Lung microvascular endothelial cell (primary cell): Measurements from ENCODE around the gene USP46. TPM values are rescaled to one million over a fixed set of nuclear protein-coding genes. Genes with fewer than 3 reads are reported as not detected.
A peak's percentile ranks its signal among the peaks of the same experiment; 100 is the strongest.

Experiments used
- DNase-seq, 2 donors: peaks; one replicate each; pipeline versions ENCODE4 v3.0.0 to v3.0.0-alpha.2; 2010; ENCODE audit warnings: low read depth in 2 of 2
- total RNA-seq: library from RNA; depleted of rRNA; stranded (reverse); fragments of >200 nt; gene quantifications from 2 replicates; pipeline ENCODE4 v1.2.1, GENCODE V29; 2014

Gene USP46, protein sequence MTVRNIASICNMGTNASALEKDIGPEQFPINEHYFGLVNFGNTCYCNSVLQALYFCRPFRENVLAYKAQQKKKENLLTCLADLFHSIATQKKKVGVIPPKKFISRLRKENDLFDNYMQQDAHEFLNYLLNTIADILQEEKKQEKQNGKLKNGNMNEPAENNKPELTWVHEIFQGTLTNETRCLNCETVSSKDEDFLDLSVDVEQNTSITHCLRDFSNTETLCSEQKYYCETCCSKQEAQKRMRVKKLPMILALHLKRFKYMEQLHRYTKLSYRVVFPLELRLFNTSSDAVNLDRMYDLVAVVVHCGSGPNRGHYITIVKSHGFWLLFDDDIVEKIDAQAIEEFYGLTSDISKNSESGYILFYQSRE
- total RNA-seq: 7.2 and 7.9 TPM in 2 replicates

DNA sequence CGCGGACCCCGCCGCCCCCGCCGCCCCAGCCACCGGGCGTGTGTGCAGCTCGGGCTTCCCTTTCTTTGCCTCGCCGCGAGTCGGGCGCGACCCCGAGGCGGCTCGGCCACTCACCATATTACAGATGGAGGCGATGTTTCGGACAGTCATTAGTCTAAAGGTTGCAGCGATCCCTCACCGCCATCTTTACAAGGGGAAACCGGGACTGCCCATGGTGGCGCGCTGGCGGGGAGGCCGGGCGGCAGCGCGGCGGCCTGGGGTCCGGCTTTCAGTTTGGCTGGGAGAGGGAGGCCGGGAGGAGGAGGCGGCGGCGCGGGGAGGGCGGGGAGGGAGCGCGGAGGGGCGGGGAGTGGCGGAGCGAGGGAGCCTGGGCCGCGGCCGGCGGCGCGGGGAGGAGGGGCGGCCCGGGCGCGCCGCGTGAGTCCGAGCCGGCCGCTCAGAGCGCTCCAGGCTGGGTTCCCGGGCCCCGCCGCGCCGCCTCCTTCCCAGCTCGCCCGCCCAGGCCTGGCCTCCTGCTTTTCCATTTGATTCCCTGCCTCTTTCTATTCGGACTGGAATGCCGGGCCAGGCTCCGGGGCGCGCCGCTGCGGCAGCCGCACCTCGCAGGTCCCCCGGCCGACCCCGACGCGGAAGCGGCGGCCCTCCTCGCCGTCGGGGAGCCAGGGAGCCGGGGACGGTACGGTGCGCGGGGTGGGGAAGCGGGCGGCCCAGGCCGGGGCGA lies at the start of gene USP46:
USP46 (minus strand) TSS at position 301 of the 721 bp plus-strand sequence; CDS start at position 150, 151 bp downstream.
- peak; percentile 80 to 81 for DNase-seq

DNA sequence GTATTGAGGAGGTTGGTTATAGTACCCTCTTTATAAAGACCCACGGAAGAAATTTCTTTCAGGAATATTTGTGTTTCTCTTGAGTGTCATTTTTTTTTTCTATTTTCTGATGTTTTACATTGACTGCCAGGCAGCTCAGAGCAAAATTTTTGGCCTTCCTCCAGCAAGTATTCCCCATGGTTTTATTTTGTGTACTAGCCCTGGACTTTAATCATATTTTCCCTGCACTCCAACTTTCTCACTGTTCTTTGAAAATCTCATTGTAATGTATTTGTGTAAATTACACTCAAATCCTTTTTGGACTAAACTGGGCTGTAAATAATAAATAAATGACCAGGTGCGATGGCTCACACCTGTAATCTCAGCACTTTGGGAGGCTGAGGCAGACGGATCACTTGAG lies 45.6 kb upstream of the USP46 start:
- no peak for DNase-seq

DNA sequence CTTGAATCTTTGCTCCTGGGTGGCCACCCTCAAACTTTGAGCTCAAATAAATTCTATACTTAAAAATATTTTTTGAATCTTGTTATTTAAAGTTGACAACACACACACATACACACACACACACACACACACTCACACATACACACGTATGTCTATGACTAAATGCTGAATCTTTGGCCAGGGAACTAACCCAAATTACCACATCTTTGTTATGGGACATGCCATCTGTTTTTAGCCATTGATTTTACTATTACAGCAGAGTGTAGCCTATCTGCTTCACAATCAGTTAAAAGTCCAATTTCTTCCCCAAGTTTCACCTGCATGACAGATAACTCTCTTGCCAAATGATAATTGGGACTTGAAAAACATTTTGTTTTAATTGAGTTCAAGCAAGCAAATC lies 45.0 kb upstream of the USP46 start:
- no peak for DNase-seq

DNA sequence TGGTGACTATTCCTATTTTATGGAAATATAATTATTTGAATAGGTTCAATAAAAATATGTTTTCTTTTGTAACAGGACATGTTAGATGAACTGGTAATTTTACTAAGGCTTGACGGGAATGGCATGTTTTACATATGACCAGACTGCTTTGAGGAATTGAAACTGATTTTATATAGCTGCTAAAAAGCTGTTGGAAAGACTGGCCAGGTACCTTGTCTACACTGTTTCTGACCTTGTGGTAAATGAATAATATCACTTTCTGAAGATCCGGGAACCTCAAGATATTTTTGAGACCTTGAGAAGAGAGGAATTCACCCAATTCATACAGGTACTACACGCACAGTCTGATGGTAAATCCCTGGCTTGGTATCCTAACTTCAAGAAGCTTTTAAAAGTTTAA lies 42.1 kb upstream of the USP46 start:
- DNase-seq: no peak

DNA sequence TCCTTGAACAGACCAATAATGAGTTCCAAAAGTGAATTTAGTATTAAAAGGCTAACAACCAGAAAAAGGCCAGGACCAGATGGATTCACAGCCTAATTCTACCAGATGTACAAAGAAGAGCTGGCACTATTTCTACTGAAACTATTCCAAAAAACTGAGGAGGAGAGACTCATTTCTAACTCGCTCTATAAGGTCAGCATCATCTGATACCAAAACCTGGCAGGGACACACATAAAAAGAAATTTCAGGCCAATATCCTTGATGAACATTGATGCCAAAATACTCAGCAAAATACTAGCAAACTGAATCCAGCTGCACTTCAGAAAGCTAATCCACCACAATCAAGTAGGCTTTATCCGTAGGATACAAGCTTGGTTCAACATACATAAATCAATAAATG lies 35.8 kb upstream of the USP46 start:
- DNase-seq: no peak

DNA sequence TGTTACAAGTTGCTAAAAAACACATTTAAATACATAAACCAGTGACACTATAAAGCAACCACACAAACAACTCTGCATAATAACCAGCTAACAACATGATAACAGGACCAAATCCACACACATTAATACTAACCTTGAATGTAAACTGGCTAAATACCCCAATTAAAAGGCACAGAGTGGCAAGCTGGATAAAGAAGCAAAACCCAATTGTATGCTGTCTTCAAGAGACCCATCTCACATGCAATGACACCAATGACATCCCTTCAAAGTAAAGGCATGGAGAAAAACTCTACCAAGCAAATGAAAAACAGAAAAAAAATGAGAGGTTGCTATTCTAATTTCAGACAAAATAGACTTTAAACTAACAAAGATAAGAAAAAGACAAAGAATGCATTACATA lies 34.4 kb upstream of the USP46 start:
- DNase-seq: no peak

DNA sequence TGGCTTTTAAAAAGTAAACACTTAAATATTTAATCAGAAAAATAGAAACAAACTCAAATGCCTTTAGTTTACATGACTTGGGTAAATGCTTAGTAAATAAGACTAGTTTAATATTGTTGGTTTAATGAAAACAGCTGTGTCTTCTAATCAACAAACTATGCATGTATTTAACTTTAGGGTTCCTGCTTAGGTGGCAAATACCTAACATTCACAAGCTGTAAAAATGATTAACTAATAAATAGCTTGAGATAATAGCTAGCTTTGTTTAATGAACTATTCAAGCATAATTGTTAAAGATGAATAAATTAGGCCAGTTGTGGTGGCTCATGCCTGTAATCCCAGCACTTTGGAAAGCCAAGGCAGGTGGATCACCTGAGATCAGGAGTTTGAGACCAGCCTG lies 30.0 kb upstream of the USP46 start:
- DNase-seq: no peak

DNA sequence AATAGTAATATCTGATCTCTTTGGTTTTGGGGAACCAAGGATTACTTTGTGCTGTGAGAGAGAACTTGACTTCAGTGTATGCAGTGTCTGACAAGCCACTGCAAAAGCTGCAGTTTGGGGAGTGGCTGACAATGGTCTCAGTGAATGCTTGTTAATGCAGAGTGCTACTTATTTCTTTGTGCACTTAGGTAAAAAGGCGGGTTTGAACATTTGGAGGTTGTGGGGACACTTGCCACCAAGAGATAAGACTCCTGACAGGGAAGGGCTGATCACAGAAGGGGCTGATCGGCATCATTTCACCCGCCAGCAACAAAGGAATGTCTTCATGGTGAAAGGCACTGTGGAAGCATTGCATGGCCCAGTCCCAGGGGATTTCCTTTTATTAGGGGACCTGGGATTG lies 28.6 kb upstream of the USP46 start:
- DNase-seq: no peak

DNA sequence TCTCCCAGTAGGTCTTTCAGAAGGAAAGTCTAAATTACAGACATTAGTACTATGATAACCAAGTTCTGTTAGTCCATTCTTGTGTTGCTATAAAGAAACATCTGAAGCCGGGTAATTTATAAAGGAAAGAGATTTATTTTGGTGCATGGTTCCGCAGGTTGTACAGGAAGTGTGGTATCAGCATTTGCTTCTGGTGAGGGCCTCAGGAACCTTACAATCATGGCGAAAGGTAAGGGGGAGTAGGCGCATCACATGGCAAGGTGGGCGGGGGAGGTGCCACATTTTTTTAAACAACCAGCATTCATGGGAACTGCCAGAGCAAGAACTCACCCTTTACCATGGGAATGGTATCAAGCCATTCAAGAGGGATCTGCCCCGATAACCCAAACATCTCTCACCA lies 26.2 kb upstream of the USP46 start:
- DNase-seq: no peak

DNA sequence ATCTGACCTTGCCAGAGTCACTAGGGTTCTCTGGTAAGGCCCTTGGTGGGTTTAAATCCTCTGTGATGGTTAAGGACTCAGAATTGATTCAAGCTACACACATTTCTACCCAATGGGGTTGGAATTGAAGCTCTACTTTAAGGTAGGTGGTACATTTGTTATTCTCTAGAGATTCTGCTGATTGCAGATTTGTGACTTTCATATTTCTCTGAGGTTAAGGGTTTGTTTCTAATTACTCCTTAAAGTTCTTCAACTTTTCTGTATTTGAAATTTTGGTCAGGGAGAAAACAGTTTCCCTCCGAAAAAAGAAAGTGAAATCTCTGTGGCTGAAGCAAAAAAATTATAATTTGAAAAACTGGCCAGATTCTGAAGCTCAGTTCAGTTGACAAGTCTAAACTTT lies 25.8 kb upstream of the USP46 start:
- no peak for DNase-seq

DNA sequence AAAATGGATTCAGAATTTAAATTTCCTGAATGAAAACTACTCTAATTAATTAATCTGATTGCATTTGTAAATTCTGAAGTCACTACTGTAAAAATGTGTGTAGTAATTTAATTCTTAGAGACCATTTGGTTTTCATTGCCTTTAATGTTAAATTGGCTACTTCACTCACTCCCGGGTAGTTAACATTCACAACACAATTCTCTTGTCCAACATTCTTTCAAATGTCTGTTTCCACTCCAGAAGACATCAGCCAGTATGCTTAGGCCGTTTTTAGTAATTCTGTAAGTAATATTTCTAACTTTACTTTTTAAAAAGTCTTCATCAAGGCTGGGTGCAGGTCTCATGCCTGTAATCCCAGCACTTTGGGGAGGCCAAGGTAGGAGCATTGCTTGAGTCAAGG lies 21.3 kb upstream of the USP46 start:
- no peak for DNase-seq

DNA sequence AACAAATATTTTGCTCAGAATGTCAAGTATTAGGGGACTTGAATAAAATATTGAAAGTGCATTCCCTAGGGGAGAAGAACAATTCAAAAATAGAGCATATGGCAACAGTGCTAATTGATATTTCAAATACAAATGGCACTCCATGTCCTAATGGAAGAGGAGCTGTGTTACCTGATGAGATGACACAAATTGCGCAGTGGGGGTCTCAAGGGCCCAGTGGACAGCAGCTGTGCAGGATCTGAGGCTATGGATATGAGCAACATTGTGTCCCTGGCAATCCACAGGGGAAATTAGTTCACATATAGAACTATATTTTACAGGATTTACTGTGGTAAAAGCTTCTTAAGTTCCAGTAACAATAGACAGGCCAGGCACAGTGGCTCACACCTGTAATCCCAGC lies 17.4 kb upstream of the USP46 start:
- DNase-seq: no peak

DNA sequence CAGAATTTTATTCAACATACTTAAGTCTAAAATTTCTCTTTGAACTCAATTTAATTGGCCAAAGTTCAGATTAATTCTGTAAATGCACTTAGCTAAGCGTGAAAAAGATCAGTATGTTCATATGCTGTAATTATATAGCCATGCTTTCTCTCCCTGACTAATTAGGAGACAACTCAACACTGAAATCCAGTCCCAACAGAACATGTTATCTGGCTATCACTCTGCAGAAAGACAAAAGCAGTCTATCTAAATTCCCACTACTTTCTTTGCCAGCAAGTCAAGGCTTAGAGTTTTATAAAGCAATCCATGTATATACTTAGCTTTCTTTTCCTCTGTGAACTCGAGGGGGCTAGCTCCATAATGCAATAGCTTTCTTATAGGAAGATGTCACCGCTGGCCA lies 16.0 kb upstream of the USP46 start:
- DNase-seq: no peak

DNA sequence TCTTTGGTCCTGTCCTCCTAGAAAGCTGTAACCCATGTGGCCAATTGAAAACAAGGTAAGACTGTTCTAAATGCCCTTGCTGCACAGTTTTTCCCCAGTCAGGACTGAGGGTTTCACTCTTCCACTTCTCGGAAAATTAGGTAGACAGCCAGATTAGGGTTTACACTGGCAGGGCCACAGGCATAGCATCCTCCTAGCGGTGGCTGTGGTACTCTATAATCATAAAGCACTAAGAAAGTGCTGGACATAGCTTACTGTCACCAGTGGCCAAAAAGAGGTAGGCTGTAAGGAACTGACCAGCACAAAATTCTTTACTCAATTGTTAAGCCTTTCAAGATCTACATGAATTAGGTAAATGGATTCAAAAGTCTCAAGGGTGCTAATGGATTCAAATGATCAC lies 11.6 kb upstream of the USP46 start:
- no peak for DNase-seq

DNA sequence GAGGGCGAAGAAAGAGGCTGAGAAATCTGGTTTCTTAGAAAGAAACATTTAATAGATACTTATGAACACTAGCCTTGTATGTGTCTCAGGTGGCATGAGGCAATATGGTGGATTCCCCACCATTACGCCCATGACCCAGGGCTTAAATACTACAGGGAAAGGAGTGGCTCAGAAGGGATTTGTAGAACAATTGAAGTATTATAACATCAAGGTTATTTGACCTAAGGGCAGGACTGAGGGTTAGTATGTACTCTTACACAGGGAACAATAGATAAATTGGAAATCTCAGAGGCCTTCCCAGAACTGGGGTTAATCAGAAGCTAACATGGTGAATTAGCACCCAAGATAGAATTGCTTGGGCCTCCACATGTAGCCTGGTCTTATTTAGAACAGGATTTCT lies 11.0 kb upstream of the USP46 start:
- no peak for DNase-seq

DNA sequence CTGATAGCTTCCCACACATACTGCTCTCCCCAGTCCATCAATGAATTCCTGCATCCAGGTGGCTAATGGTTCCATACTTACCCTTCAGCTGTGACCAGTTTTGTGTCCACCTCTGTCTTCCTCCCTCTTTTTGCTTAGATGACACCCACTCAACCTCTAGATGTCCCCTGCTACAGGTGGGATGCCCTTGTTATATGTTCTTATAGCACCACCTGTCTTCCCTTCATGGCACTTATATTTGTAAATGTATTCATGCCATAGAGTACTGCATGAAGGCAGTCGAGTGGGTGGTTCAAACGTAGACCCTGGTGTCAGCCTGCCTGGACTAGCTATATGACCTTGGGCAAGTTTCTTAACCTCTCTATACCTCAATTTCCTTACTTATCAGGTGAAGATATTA lies 6.5 kb upstream of the USP46 start:
- DNase-seq: peak; percentile 36 to 69

DNA sequence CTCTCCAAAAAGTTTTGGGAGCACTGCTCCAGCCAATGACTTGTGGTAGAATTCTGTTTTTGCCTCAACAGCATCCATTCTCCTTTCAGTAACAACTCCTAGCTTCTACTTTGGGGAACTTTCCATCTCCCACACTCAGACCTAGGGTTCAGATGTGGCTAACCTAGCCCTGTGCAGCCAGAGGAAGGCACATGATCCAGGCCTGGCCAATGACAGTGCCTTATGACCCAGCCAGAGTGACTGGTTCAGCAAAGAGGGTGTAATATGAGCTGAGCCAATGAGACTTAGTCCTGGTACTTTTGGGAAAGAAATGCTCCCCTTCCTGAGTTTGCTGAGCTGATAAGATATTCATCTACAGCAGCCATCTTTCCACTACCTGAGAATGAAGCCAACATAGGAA lies 5.4 kb upstream of the USP46 start:
- DNase-seq: no peak

DNA sequence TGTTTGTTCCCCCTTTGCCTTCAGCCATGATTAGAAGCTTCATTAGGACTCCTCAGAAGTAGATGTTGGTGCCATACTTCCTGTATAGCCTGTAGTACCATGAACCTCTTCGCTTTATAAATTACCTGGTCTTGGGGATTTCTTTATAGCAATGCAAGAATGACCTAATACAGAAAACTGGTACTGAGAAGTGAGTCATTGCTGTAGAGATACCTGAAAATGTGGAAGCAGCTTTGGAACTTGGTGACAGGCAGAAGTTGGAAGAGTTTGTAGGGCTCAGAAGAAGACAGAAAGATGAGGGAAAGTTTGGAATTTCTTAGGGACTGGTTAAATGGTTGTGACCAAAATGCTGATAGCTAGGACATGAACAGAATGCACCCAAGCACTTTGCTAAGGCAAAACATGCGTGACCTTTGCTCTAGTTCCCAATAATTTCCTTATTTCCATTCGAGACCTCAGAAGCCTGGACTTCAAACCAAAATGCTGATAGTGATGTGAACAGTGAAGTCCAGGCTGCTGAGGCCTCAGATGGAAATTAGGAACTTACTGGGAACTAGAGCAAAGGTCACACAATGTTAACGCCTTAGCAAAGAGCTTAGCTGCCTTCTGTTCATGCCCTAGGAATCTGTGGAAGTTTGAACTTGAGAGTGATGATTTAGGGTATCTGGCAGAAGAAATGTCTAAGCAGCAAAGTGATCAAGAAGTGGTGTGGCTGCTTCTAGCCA lies 3.0 kb upstream of the USP46 start:
- no peak for DNase-seq

DNA sequence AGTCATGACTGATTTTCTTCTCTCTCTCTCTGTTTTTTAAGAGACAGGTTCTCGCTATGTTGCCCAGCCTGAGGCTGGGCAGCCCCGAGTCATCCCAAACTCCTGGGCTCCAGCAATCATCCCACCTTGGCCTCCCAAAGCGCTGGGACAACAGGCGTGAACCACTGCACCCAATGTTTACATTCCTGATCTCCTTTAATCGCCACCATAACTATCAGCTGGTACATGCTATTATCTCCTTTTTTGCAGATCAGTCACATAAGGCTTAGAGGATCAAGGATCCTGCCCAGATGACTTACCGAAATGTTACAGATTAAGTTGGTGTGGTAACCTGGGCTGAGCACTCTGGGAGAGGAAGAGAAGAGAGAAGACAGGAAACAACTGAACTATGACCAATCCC lies 1.5 kb upstream of the USP46 start:
- no peak for DNase-seq

DNA sequence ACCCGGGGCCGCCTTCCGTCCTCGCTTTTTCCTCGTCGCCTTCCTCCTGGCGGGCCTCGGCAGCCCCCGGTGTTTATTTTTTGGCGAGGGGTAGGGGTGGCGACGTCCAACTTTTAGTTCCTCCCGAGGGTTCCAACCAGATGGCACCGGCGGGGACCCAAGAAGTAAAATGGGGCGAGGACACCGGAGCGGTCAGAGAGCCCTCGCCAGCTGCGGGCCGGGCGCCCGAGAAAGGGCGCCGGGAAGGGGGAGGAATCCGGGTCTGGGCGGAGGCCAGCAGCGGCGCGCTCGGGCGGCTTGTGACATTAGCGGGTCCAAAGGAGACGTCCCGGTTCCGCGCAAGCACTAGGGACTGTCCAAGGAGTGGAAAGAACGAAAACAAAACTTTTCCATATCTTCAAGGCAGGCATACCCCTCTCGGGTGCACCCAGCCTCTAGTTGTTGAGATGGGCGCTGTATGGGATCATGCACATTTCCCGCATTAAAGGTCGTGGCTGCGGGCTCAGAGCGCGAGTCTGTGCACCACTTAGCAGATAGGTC lies 691 bp upstream of the USP46 start:
- DNase-seq: peak; percentile 40 to 44

DNA sequence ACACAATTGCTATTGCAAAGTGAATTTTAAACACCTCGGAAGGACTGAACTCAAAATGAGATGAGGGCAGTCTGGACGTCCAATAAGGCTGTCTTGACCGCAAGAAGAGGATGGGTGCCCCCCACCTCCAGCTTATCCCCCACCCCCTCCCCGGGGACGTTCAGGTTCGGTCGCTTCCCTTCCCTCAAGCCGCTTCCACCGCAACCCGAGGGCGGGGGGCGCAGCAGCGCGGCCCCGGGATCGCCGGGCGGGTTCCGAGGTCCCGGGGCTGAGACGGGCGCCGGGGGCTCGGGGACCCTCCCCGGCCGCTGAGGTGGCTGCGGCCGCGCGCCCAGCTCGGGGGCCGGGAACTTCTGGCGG lies 480 bp downstream of the USP46 start:
- peak in 1 of 2 donors; percentile 12 for DNase-seq
